ENCODE data around the gene PI4KB.

The PI4KB gene

GRCh38 chr1:151327903-151328674 is 873 bp upstream of the PI4KB start:
- peak overlapping the region; percentile 94 for H3K4me2 ChIP-seq (ENCODE audit: low read depth, low read length, poor library complexity, severe bottlenecking)
- no peaks in the 10 kb centered on the region for H3K9me3 ChIP-seq (ENCODE audit: insufficient read depth, low read length)
- H2AFZ ChIP-seq (ENCODE audit: low read depth, low read length, severe bottlenecking), result peak overlapping the region; percentile 97
- H4K20me1 ChIP-seq (ENCODE audit: low read depth, low read length), result no peaks in the 10 kb centered on the region
- H3K4me3 ChIP-seq (ENCODE audit: insufficient read depth, low read length, poor library complexity, severe bottlenecking), result peak overlapping the region; percentile 98
- H3K27ac ChIP-seq (ENCODE audit: low read depth, low read length), result no peak overlapping the region
- H3K79me2 ChIP-seq (ENCODE audit: insufficient read depth, low read length), result peaks cover 7% of the 10 kb centered on the region; the same call in 1 of the 2 replicates
- H3K27me3 ChIP-seq (ENCODE audit: low read length), result no peaks in the 10 kb centered on the region
- no peaks in the 10 kb centered on the region for H3K9me2 ChIP-seq (replicated peaks; ENCODE audit: insufficient read depth, low read length)
- no peaks in the 10 kb centered on the region for H3K36me3 ChIP-seq (ENCODE audit: low read length)
- H3F3A ChIP-seq (ENCODE audit: insufficient read depth), result peaks cover 7% of the 10 kb centered on the region; the same call in 1 of the 2 replicates
- TF ChIP-seq EZH2phosphoT487 (conservative IDR thresholded peaks at IDR 0.05; ENCODE audit: low read length) (no peak), CTCF (IDR thresholded peaks at IDR 0.05; ENCODE audit: insufficient read depth, low read length, poor library complexity, severe bottlenecking) (no peak)
- H3K9ac ChIP-seq (ENCODE audit: low read length), result peak overlapping the region; percentile 74

GRCh38 chr1:151326619-151327222 is 495 bp downstream of the PI4KB start:
- Histone ChIP-seq H4K20me1 (ENCODE audit: low read depth, low read length) (no peaks in the 10 kb centered on the region), H3F3A (ENCODE audit: insufficient read depth) (peaks cover 7% of the 10 kb centered on the region; the same call in 1 of the 2 replicates)

GRCh38 chr1:151325646-151326429 is 1.4 kb downstream of the PI4KB start:
- H3K27ac ChIP-seq (ENCODE audit: low read depth, low read length), result 0 out of 2 replicates have a peak overlapping the region, but pooled peaks have one; percentile 48
- H3K36me3 ChIP-seq (ENCODE audit: low read length), result no peaks in the 10 kb centered on the region
- H3K9ac ChIP-seq (ENCODE audit: low read length), result peak overlapping the region; percentile 74
- peaks cover 7% of the 10 kb centered on the region; the same call in 1 of the 2 replicates for H3K79me2 ChIP-seq (ENCODE audit: insufficient read depth, low read length)
- H3K9me3 ChIP-seq (ENCODE audit: insufficient read depth, low read length), result no peaks in the 10 kb centered on the region
- no peaks in the 10 kb centered on the region for H3K9me2 ChIP-seq (replicated peaks; ENCODE audit: insufficient read depth, low read length)
- H4K20me1 ChIP-seq (ENCODE audit: low read depth, low read length), result no peaks in the 10 kb centered on the region
- peaks cover 7% of the 10 kb centered on the region; the same call in 1 of the 2 replicates for H3F3A ChIP-seq (ENCODE audit: insufficient read depth)
- H3K4me2 ChIP-seq (ENCODE audit: low read depth, low read length, poor library complexity, severe bottlenecking), result peak overlapping the region; percentile 94
- no peaks in the 10 kb centered on the region for H3K27me3 ChIP-seq (ENCODE audit: low read length)
- H2AFZ ChIP-seq (ENCODE audit: low read depth, low read length, severe bottlenecking), result no peak overlapping the region
- TF ChIP-seq CTCF (IDR thresholded peaks at IDR 0.05; ENCODE audit: insufficient read depth, low read length, poor library complexity, severe bottlenecking), result no peak
- TF ChIP-seq EZH2phosphoT487 (conservative IDR thresholded peaks at IDR 0.05; ENCODE audit: low read length), result no peak
- peak overlapping the region; percentile 98 for H3K4me3 ChIP-seq (ENCODE audit: insufficient read depth, low read length, poor library complexity, severe bottlenecking)

More at GRCh38 chr1:151326619-151327222, 495 bp downstream of the PI4KB start:
- Histone ChIP-seq H3K4me3 (ENCODE audit: insufficient read depth, low read length, poor library complexity, severe bottlenecking) (peak overlapping the region; percentile 98), H3K79me2 (ENCODE audit: insufficient read depth, low read length) (peaks cover 7% of the 10 kb centered on the region; the same call in 1 of the 2 replicates), H2AFZ (ENCODE audit: low read depth, low read length, severe bottlenecking) (peak overlapping the region; percentile 97), H3K9me3 (ENCODE audit: insufficient read depth, low read length) (no peaks in the 10 kb centered on the region), H3K36me3 (ENCODE audit: low read length) (no peaks in the 10 kb centered on the region), H3K9ac (ENCODE audit: low read length) (peak overlapping the region; percentile 74), H3K4me2 (ENCODE audit: low read depth, low read length, poor library complexity, severe bottlenecking) (peak overlapping the region; percentile 94), H3K27ac (ENCODE audit: low read depth, low read length) (peak overlapping the region; percentile 83), H3K9me2 (replicated peaks; ENCODE audit: insufficient read depth, low read length) (no peaks in the 10 kb centered on the region), H3K27me3 (ENCODE audit: low read length) (no peaks in the 10 kb centered on the region)
- TF ChIP-seq CTCF (IDR thresholded peaks at IDR 0.05; ENCODE audit: insufficient read depth, low read length, poor library complexity, severe bottlenecking) (no peak), EZH2phosphoT487 (conservative IDR thresholded peaks at IDR 0.05; ENCODE audit: low read length) (no peak)

Data from SU-DHL-6 (cell line).